K562 (cell line): ENCODE measurements around the gene SCARB2. TPM values are rescaled to one million over a fixed set of nuclear protein-coding genes. Genes with fewer than 3 reads are reported as not detected.

ENCODE experiments used
- ETV1 ChIP-seq: fragments of 450-650 bp; conservative IDR thresholded peaks from 2 replicates; pipeline ENCODE4 v1.6.1; 2016; ENCODE audit warnings: missing genetic modification characterization, control low read depth, low read depth, missing compliant biosample characterization
- FUS ChIP-seq: fragments of 200-400 bp; formaldehyde crosslinking; optimal IDR thresholded peaks from 2 replicates; pipeline ENCODE3; 2017; ENCODE audit warnings: low read depth, low read length
- HLTF ChIP-seq: fragments of 450-650 bp; IDR thresholded peaks from 2 replicates; pipeline ENCODE4 v1.6.1; 2016
- HOXB6 ChIP-seq: fragments of 250-450 bp; sonication (Bioruptor Pico); IDR thresholded peaks from 2 replicates; pipeline ENCODE4 v1.5.1; 2022; ENCODE audit warnings: mild to moderate bottlenecking, borderline replicate concordance
- IRF2 ChIP-seq: sonication (generic); formaldehyde crosslinking; IDR thresholded peaks from 2 replicates; pipeline ENCODE4 v1.8.1; 2022; ENCODE audit warnings: mild to moderate bottlenecking, missing genetic modification reagents
- KLF6 ChIP-seq: fragments of 250-450 bp; sonication (Bioruptor Pico); IDR thresholded peaks from 2 replicates; pipeline ENCODE4 v1.4.0; 2020; ENCODE audit warnings: mild to moderate bottlenecking, moderate library complexity, borderline replicate concordance
- PHB2 ChIP-seq: fragments of 450-650 bp; IDR thresholded peaks from 2 replicates; pipeline ENCODE4 v1.6.1; 2017; ENCODE audit warnings: low read depth
- RBM22 ChIP-seq: fragments of 200-400 bp; formaldehyde crosslinking; IDR thresholded peaks from 2 replicates; pipeline ENCODE4 v1.6.1; 2018; ENCODE audit warnings: low read length, low read depth; ENCODE audit not compliant: poor library complexity, severe bottlenecking
- RUNX1 ChIP-seq: sonication (generic); IDR thresholded peaks from 2 replicates; pipeline ENCODE4 v1.6.1; 2016; ENCODE audit warnings: antibody characterized with exemption, low read depth
- SOX6 ChIP-seq: fragments of 450-650 bp; IDR thresholded peaks from 2 replicates; pipeline ENCODE4 v1.6.1; 2014; ENCODE audit warnings: mild to moderate bottlenecking
- ZBTB8A ChIP-seq: fragments of 450-650 bp; IDR thresholded peaks from 2 replicates; pipeline ENCODE4 v1.6.1; 2018; ENCODE audit warnings: mild to moderate bottlenecking, moderate library complexity; ENCODE audit not compliant: partially characterized antibody
- ZC3H4 ChIP-seq: sonication (generic); formaldehyde crosslinking; IDR thresholded peaks from 2 replicates; pipeline ENCODE4 v1.9.0; 2021; ENCODE audit warnings: missing genetic modification reagents, borderline replicate concordance
- ZNF146 ChIP-seq: IDR thresholded peaks from one replicate; pipeline ENCODE4 v1.6.1; 2018; ENCODE audit warnings: missing compliant biosample characterization; ENCODE audit not compliant: unreplicated experiment
- ZNF24 ChIP-seq: fragments of 450-650 bp; IDR thresholded peaks from 2 replicates; pipeline ENCODE4 v1.6.1; 2016
- ZNF75A ChIP-seq: fragments of 450-650 bp; formaldehyde crosslinking; IDR thresholded peaks from 2 replicates; pipeline ENCODE4 v1.4.0; 2020; ENCODE audit warnings: mild to moderate bottlenecking
- ZNF79 ChIP-seq: fragments of 250-450 bp; sonication (Bioruptor Pico); IDR thresholded peaks from 2 replicates; pipeline ENCODE4 v1.4.0; 2020; ENCODE audit warnings: low read depth, mild to moderate bottlenecking, moderate library complexity
- polyA plus RNA-seq, 8 experiments: library from polyadenylated mRNA; depleted of rRNA in 4 of 8; stranded (reverse) in 5 of 8; unstranded in 3 of 8; fragments of >200 nt; fragmentation: Nextera tagmentation in 2 of 8; fragmentation: Illumina TruSeq in 1 of 8; extraction: Ambion mirVana in 2 of 8; extraction: Trizol in 1 of 8; gene quantifications; 2 replicates each; pipeline versions ENCODE4 v1.2.1 to v1.2.3, GENCODE V29; 2011 to 2014; ENCODE audit warnings: inconsistent platforms in 1 of 8, missing spikeins in 1 of 8
- total RNA-seq, 7 experiments: library from RNA; depleted of rRNA in 6 of 7; stranded (reverse); fragments of >200 nt in 6 of 7; fragmentation: Illumina TruSeq in 2 of 7; extraction: Trizol in 2 of 7; gene quantifications; 2 replicates each; pipeline versions ENCODE4 v1.2.1 to v1.2.3, GENCODE V29; 2011 to 2021; ENCODE audit warnings: low replicate concordance in 1 of 7
- TF ChIP-seq, protein P1 (sequence below), 2 experiments: fragments of 450-650 bp; IDR thresholded peaks; 2 replicates each; pipeline ENCODE4 v1.6.1; 2016

Gene SCARB2
- total and polyA plus RNA-seq, 9 of the 15 experiments (the other 6 are each of a cell fraction or from before 2014, with no cell fraction given) = 6.1 to 25.8 (median 17.8) TPM

DNA sequence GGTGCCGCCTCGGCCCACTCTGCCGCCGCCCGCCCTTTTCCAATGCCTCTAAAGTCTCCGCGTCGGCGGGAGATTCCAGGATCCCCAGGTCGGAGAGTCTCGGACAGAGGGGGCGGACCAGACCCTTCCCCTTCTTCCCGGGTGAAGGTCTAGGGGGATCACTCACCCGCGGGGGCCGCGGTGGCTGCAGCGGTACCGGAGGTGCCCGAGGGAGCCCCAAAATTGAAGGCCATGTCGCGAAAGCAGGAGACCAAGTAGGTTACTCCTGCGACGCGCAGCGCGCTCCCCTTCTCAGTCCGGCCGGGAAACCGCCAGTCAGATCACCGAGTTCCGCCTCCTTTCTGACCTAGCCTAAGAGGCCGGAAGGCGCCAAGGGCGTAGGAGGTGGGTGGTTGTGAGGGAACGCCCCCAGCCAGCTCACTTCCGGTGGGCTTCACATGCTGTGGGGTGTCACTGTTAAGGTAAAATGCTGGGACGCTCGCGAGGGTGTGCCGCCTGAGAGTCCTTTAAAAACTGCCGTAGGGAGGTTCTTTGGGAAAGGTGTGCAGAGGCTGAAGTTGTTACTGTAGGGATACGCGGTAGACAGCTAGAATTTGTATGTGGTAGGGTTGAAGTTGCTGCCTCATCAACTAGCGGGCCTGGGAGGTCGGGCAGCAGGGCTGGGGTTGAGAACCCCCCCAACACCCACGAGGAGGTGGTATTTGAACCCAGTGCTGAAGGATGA lies 65.3 kb downstream of the SCARB2 start, which contains the start of gene NUP54 (continued):
- TF ChIP-seq IRF2 (CRISPR knock-in tag) = no peak
- peak; percentile 65; the same call in 1 of the 2 replicates for TF ChIP-seq ZNF24
- no peak for TF ChIP-seq FUS
- peak; percentile 47; the same call in 1 of the 2 replicates for TF ChIP-seq HLTF
- TF ChIP-seq HOXB6 (CRISPR knock-in tag) = no peak
- peak; percentile 94 for TF ChIP-seq RBM22
- no peak for TF ChIP-seq PHB2
- peak; percentile 8; the same call in 1 of the 2 replicates for TF ChIP-seq KLF6
- TF ChIP-seq ZBTB8A = no peak
- no peak for TF ChIP-seq ZNF146 (CRISPR knock-in tag)
- TF ChIP-seq, protein P1, sequence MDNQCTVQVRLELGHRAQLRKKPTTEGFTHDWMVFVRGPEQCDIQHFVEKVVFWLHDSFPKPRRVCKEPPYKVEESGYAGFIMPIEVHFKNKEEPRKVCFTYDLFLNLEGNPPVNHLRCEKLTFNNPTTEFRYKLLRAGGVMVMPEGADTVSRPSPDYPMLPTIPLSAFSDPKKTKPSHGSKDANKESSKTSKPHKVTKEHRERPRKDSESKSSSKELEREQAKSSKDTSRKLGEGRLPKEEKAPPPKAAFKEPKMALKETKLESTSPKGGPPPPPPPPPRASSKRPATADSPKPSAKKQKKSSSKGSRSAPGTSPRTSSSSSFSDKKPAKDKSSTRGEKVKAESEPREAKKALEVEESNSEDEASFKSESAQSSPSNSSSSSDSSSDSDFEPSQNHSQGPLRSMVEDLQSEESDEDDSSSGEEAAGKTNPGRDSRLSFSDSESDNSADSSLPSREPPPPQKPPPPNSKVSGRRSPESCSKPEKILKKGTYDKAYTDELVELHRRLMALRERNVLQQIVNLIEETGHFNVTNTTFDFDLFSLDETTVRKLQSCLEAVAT (IDR thresholded peaks at IDR 0.05) = peak in 1 of 2 experiments; percentile 14; a peak in 1 of 4 replicates
- TF ChIP-seq ZC3H4 = no peak
- no peak for TF ChIP-seq ZNF79 (CRISPR knock-in tag)
- TF ChIP-seq ZNF75A (CRISPR knock-in tag) = no peak
- peak; percentile 31; the same call in 1 of the 2 replicates for TF ChIP-seq RUNX1
- peak; percentile 94 for TF ChIP-seq ETV1 (tag)
- peak; percentile 76 for TF ChIP-seq SOX6
